Non-pigmented ciliary epithelial cell (primary cell): ENCODE data around the gene NUPR2.
"Not testable (repeated sequence)": the region's sequence is repeated elsewhere in the genome, so short reads cannot be mapped to it uniquely, and the experiment has no call there.

Source experiments
- DNase-seq: peaks from one replicate; pipeline ENCODE4 v3.0.0-alpha.2; 2010; ENCODE audit warnings: low read depth

NUPR2 gene

GRCh38 chr7:56086761-56087160 is 29.5 kb downstream of the NUPR2 start:
- no peak for DNase-seq

DNA sequence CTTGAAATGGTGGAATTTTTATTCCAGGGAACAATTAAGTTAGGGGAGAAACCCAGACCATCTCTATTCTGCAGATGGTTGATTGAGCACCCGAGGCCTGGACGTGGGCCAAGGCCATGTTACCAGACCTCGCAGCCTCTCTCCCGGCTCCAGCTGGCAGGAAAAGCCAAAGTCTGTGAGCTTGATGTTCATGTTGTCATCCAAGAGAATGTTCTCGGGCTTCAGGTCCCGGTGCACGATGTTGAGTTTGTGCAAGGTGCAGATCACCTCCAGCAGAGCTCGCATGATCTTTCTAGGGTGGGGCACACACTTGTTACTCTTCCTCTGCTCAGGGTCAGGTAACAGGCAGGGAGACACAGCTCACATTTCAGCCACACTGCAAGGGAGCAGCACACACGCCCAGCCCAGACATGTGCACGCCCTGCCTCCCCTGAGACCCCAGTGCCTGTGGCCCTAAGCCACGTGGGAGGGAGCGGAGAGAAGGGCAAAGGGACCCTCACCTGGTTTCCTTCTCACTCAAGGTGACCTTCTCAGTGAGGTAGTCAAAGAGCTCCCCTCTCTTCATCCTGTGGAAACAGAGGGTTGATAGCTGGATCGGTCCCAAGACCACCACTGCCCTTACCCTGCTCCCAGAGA is 32.9 kb downstream of the NUPR2 start:
- DNase-seq, result no peak

DNA sequence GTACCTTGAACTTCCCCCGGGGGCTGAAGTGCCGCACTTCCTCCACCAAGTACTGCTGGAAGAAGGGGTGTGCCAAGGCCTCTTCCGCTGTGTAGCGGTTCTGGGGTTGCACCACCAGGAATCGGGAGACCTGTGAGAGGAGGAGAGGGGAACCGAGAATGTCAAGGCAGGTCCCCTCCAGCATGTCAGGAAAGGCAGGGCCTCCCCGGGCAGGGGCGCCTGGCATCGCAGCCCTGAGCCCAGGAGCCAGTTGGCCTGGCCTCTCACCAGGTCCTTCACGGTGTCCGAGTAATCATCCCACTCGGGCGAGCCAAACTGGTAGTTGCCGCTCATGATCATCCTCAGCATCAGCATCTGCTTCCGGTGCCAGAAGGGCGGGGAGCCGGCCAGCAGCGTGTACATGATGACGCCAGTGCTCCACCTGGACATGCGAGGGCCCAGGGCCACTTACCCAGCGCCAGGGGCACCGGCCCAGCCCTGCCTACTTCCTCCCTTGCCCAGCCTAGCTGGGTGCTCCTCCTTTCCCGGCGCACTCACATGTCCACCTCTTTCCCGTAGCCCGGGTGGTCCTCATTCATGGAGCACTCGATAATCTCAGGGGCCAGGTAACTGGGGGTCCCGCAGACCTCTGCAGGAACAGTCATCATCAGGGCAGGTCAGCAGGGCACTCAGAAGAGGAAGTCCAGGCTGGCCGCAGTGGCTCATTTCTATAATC is 34.4 kb downstream of the NUPR2 start:
- DNase-seq, result no peak

DNA sequence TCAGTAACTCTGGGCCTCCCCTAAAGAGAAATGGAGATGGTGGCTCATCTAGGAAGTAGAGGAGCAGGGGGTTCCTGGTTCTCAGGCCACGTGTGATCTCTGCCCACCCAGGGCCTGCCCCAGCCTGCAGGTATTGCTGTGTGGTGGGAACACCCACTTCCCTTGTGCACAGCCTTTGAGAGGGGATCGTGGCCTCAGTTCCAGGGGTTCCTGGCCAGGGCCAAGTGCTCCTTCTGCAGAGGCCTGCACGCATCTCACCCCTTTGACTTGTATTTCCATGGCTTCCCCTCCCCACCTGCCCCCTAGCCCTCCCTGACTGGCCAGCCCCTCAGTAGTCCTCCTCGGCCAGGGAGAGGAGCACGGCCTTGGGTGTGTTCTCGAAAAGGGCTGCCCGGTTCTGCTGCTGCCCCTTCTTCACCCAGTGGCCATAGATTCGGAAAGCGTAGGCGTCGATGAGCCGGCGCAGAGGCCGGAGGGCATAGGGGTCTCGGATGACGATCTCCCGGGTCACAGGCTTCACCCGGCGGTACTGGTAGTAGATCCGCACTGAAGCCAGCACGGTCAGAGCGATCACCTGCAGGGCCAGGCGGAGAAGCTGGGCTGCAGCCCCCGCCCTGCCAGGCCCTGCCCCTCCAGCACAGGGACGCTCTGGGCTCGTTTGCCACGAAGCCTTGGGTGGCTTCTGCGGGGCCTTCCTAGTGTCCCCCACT is 35.3 kb downstream of the NUPR2 start:
- not testable (repeated sequence) for DNase-seq

- DNase-seq, result no peak
These were observed 36.6 kb downstream of the NUPR2 start for GRCh38 chr7:56079450-56080185.

DNA sequence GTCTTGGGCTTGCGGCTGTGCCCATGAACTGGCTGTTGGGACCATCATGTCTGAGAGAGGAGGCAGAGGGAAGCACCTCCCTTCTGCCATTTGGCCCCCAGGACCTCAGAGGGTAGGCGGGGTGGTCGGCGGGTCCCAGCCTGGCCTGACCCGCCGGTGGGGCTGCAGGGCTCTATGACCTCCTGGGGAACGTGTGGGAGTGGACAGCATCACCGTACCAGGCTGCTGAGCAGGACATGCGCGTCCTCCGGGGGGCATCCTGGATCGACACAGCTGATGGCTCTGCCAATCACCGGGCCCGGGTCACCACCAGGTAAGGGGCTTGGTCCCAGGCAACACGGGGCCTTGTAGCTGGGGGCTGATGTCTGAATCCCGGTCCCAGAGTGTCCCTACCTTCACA is 38.0 kb downstream of the NUPR2 start:
- DNase-seq, result no peak

GRCh38 chr7:56077681-56078080 is 38.5 kb downstream of the NUPR2 start:
- no peak for DNase-seq

GRCh38 chr7:56074371-56074791 is 41.8 kb downstream of the NUPR2 start:
- DNase-seq, result no peak

DNA sequence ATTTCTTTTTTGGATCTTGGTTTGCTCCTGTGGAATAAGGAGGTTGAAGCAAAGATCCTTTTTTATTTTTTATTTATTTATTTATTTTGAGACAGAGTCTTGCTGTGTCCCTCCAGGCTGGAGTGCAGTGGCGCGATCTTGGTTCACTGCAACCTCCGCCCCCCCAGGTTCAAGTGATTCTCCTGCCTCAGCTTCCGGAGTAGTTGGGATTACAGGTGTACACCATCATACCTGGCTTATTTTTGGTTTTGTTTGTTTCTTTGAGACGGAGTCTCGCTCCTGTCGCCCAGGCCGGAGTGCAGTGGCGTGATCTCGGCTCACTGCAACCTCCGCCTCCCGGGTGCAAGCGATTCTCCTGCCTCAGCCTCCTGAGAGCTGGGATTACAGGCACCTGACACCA is 49.8 kb downstream of the NUPR2 start:
- DNase-seq, result not testable (repeated sequence)
